ENCODE results near the gene FIGNL1.

FIGNL1 gene

DNA sequence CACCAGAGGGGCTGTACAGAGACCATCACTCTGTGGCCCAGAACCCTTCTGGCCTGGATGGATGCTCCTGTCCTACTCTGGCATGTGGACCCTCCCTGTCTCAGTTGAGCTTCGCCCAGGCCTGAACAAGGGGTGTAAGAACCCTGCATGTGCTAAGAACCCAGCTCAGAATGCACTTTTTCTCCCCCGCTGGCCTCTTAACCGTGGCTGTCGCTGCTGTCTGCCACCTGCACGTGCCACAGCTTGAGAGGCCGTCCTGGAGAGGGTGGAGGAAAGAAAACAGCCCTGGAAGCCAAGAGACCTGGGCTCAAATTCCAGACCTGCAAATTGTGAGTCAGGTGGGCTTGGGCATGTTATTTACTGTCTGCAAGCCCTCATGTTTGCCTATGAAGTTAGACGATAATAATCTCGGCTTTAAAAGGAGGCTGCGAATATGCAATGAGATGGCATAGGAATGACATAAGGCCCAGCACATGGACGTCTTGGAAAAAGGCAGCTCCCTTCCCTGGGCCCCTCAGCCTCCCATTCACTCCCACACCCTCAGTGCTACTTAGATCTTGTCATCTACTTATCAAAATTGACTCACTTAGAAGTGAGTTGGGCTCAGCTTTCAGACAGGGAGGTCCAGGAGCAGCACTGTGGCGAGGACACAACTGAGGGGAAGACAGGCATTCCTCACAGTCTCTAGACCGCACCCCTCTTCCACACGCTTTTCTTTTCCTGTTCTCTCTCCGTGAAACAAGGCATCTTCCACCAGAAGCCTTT is 31.4 kb downstream of the FIGNL1 start:
- no peak overlapping the region for H3K4me3 ChIP-seq (ENCODE audit: low read length)
- no peaks in the 10 kb centered on the region for H3K27me3 ChIP-seq (ENCODE audit: control insufficient read depth, insufficient read depth, low read length)
- no peaks in the 10 kb centered on the region for H3K4me1 ChIP-seq (ENCODE audit: control insufficient read depth, insufficient read depth, low read length)
- H3K36me3 ChIP-seq (ENCODE audit: control insufficient read depth, insufficient read depth, low read length): no peaks in the 10 kb centered on the region
- no peaks in the 10 kb centered on the region for H3K9me3 ChIP-seq (ENCODE audit: control insufficient read depth, low read length)
- no peak overlapping the region for H3K9ac ChIP-seq (ENCODE audit: low read length)

DNA sequence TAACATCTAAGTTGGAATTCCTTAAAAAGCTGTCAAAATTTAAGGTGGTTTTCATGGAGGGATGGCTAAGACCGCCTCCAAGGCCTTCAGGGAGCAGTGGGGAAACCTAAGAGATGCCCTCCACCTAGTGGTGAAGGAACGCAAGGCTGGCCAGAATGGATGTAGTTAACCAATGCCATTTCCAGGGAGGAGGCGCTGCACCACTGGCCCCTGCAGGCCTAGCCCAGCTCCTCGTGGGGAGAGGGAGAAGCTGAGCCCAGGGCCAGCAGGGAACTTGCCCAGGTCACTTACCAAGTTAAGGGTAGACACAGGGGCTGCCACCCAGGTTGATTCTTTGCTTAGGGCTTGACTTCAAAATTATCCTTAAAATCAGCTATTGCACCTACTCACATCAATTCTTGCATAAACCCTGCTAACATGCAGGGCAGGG is 32.0 kb downstream of the FIGNL1 start:
- H3K36me3 ChIP-seq (ENCODE audit: control insufficient read depth, insufficient read depth, low read length): no peaks in the 10 kb centered on the region
- H3K27me3 ChIP-seq (ENCODE audit: control insufficient read depth, insufficient read depth, low read length): no peaks in the 10 kb centered on the region
- no peaks in the 10 kb centered on the region for H3K9me3 ChIP-seq (ENCODE audit: control insufficient read depth, low read length)
- H3K4me3 ChIP-seq (ENCODE audit: low read length): no peak overlapping the region
- H3K4me1 ChIP-seq (ENCODE audit: control insufficient read depth, insufficient read depth, low read length): no peaks in the 10 kb centered on the region
- H3K9ac ChIP-seq (ENCODE audit: low read length): no peak overlapping the region

DNA sequence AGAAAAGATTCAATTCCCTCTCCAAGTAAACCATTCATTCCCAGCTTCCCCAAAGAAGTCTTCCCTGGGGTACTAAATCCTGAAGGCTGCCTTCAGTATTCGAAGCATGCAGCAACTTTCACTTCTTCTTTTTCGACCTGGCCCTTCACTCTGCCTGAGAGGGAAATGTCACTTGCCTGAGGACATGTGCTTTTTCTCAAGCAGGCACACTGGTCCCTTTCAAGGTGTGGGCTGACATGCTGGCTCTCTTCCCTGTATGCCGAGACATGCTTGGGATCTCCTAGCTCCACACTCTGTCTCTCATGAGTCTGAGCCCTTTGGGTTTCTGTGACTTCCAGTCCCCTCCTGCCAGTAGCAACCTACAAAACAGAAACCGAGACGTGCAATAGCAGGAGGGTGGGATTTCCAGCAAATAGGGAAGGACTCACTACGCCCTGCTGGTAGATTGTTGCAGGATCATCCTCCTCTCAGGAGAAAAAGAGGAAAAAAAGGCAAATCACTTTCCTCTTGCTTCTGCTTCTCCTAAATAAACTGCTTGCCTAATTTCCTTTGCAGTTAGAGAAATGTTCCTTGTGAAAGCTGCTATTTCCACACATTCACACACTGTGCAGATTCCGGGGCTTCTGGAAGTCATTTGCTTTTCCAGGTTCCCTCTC is 33.5 kb downstream of the FIGNL1 start:
- no peak overlapping the region for H3K4me3 ChIP-seq (ENCODE audit: low read length)
- H3K9me3 ChIP-seq (ENCODE audit: control insufficient read depth, low read length): no peaks in the 10 kb centered on the region
- no peaks in the 10 kb centered on the region for H3K36me3 ChIP-seq (ENCODE audit: control insufficient read depth, insufficient read depth, low read length)
- H3K4me1 ChIP-seq (ENCODE audit: control insufficient read depth, insufficient read depth, low read length): no peaks in the 10 kb centered on the region
- no peaks in the 10 kb centered on the region for H3K27me3 ChIP-seq (ENCODE audit: control insufficient read depth, insufficient read depth, low read length)
- H3K9ac ChIP-seq (ENCODE audit: low read length): no peak overlapping the region

DNA sequence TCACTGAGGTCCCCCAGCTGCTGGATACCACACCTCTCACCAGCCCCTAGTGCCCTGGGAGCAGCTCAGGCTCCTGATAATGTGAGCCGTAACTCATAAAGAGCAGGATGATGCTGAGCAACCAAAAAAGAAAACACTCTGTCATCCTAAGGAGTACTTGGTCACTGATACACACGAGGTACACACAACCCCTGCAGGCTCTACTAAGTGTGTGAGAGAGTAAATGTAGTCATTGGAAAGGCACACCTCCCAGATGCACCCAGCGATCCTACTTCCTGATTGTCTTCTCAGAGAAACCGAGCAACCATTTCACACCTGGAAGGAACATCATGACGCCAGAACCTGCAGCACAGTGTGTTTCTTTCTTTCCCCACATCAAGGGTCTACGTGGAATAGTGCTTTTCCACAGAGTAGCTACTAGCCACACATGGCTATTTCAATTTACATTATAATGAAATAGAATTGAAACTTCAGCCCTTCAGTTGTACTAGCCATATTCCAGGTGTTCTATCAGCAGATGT is 34.2 kb downstream of the FIGNL1 start:
- H3K9ac ChIP-seq (ENCODE audit: low read length): no peak overlapping the region
- H3K36me3 ChIP-seq (ENCODE audit: control insufficient read depth, insufficient read depth, low read length): no peaks in the 10 kb centered on the region
- H3K4me1 ChIP-seq (ENCODE audit: control insufficient read depth, insufficient read depth, low read length): no peaks in the 10 kb centered on the region
- H3K27me3 ChIP-seq (ENCODE audit: control insufficient read depth, insufficient read depth, low read length): no peaks in the 10 kb centered on the region
- no peaks in the 10 kb centered on the region for H3K9me3 ChIP-seq (ENCODE audit: control insufficient read depth, low read length)
- H3K4me3 ChIP-seq (ENCODE audit: low read length): no peak overlapping the region

DNA sequence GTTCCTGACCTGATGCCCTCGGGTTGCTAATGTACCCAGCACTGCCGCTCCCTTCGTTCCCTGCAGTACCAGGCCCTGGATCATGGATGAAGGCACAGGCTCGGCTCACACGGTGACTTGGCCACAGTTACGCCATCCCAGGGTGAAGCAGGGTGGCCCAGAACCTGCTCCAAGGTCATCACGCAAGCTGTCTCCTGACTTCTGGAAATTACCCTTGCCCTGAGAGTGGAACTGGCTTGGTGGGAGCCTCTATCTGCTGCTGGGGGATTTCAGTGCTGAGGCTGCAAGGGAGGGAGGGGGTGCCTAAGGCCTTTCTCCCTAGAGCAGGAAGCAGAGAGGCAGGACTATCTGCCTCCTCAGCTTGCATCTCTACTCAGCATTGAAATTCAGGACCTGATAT is 36.6 kb downstream of the FIGNL1 start:
- no peak overlapping the region for H3K9ac ChIP-seq (ENCODE audit: low read length)
- no peaks in the 10 kb centered on the region for H3K4me1 ChIP-seq (ENCODE audit: control insufficient read depth, insufficient read depth, low read length)
- no peak overlapping the region for H3K4me3 ChIP-seq (ENCODE audit: low read length)
- no peaks in the 10 kb centered on the region for H3K27me3 ChIP-seq (ENCODE audit: control insufficient read depth, insufficient read depth, low read length)
- H3K36me3 ChIP-seq (ENCODE audit: control insufficient read depth, insufficient read depth, low read length): no peaks in the 10 kb centered on the region
- no peaks in the 10 kb centered on the region for H3K9me3 ChIP-seq (ENCODE audit: control insufficient read depth, low read length)

DNA sequence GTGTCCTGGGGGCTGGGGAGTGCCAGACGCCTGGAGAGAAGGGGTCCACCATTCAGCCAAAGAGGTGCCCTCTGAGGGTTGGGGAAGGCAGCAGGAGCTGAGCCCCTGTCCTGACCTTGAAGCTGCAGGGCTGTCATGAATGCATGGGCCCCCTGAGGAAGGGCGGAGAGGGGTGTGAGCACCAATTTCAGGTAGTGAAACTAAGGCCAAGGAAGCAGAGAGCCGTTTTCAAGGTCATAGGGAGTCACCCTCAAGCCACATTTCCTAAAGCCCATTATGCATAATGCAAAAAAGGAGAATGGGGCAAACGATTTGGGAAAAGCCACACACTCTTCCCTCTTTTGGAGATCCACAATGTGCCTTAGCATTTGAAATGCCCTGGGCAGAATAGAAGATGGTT is 37.2 kb downstream of the FIGNL1 start:
- Histone ChIP-seq H3K9ac (ENCODE audit: low read length) (no peak overlapping the region), H3K9me3 (ENCODE audit: control insufficient read depth, low read length) (no peaks in the 10 kb centered on the region)

DNA sequence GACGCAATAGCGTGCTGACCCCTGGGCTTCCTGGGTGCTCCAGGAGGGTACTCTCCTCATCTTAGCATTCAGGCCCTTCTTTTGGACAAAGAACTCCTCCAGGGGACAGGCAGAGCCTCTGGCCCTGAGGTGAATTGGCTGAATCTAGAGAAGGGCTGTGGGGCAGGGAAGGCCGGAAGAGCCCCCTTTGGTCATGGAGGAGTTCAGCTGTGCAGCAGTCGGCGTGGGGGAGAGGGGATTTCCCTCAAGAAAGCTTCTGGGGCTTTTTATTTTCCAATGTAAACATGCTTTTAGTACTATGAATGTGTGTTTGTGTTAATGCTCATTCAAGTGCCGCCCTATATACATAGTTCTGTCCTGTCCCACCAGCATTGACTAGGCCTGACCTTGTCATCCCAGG is 38.8 kb downstream of the FIGNL1 start:
- H3K9me3 ChIP-seq (ENCODE audit: control insufficient read depth, low read length): no peaks in the 10 kb centered on the region
- H3K4me1 ChIP-seq (ENCODE audit: control insufficient read depth, insufficient read depth, low read length): no peaks in the 10 kb centered on the region
- H3K9ac ChIP-seq (ENCODE audit: low read length): no peak overlapping the region
- H3K27me3 ChIP-seq (ENCODE audit: control insufficient read depth, insufficient read depth, low read length): no peaks in the 10 kb centered on the region
- no peaks in the 10 kb centered on the region for H3K36me3 ChIP-seq (ENCODE audit: control insufficient read depth, insufficient read depth, low read length)
- no peak overlapping the region for H3K4me3 ChIP-seq (ENCODE audit: low read length)

More for the DNA sequence above, 37.2 kb downstream of the FIGNL1 start:
- Histone ChIP-seq H3K4me3 (ENCODE audit: low read length) (no peak overlapping the region), H3K4me1 (ENCODE audit: control insufficient read depth, insufficient read depth, low read length) (no peaks in the 10 kb centered on the region), H3K36me3 (ENCODE audit: control insufficient read depth, insufficient read depth, low read length) (no peaks in the 10 kb centered on the region), H3K27me3 (ENCODE audit: control insufficient read depth, insufficient read depth, low read length) (no peaks in the 10 kb centered on the region)

DNA sequence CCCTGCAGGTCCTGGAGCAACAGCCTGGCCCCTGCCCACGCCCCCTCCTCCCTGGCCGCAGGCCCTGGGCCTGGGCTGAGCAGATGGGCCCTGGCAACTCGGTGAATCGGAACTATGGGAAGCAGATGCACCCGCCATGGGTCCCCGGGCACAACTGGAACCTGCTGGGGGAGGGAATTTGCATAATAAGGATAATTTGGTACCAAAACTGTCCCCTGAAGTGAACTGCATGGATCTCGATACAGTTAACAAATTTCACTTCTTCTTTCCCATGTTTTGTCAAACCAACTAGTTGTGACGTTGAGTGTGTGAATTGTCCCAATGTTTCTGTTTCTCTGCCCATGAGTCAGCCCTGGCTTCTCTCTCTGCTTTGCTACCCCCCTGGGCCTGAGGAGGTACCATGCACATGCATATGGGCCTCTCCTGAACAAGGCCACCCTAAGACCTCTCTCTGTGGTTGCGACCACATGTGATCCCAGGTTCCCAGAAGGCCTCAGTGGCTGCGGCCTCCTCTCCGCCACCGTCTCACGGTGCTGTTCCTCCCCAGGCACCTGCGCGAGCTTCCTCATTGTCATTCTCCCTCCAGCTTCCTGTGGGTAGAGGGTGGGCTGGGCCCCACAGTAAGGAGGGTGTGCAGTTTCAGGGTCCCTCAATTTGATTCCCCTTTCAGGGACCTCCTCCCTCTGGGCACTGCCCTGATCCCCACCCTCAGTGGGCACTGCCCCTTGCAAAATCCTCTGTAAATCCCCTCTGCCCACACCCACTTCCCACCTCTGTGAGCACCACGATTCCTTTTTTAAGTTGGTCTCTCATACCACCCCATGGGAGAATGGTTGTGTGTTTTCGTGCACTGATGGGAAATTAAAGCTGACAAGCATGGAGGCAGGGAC is 40.0 kb downstream of the FIGNL1 start:
- Histone ChIP-seq H3K9ac (ENCODE audit: low read length) (no peak overlapping the region), H3K27me3 (ENCODE audit: control insufficient read depth, insufficient read depth, low read length) (no peaks in the 10 kb centered on the region), H3K4me3 (ENCODE audit: low read length) (no peak overlapping the region), H3K9me3 (ENCODE audit: control insufficient read depth, low read length) (no peaks in the 10 kb centered on the region), H3K36me3 (ENCODE audit: control insufficient read depth, insufficient read depth, low read length) (no peaks in the 10 kb centered on the region), H3K4me1 (ENCODE audit: control insufficient read depth, insufficient read depth, low read length) (no peaks in the 10 kb centered on the region)

DNA sequence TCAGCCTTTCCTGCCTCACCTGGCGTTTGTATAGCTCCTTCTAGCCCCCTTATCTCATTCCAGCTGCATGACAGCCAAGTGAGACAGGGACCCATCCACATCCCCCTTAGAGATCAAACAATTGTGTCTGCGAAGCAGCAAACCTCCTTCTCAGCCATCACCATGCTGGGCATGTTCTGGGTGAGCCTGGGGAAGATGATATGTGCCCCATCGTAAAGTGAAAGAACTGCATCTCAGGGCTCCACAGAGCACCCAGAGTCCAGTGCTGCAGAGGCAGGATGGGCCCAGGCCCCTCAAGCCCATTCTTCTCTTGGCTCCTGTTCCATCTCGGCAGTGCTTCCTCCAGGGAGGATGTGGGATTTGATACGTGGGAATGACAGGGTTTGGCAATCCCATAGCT is 43.2 kb downstream of the FIGNL1 start:
- Histone ChIP-seq H3K9me3 (ENCODE audit: control insufficient read depth, low read length) (no peaks in the 10 kb centered on the region), H3K4me1 (ENCODE audit: control insufficient read depth, insufficient read depth, low read length) (no peaks in the 10 kb centered on the region), H3K27me3 (ENCODE audit: control insufficient read depth, insufficient read depth, low read length) (peaks cover 3% of the 10 kb centered on the region), H3K4me3 (ENCODE audit: low read length) (no peak overlapping the region), H3K9ac (ENCODE audit: low read length) (no peak overlapping the region), H3K36me3 (ENCODE audit: control insufficient read depth, insufficient read depth, low read length) (no peaks in the 10 kb centered on the region)

DNA sequence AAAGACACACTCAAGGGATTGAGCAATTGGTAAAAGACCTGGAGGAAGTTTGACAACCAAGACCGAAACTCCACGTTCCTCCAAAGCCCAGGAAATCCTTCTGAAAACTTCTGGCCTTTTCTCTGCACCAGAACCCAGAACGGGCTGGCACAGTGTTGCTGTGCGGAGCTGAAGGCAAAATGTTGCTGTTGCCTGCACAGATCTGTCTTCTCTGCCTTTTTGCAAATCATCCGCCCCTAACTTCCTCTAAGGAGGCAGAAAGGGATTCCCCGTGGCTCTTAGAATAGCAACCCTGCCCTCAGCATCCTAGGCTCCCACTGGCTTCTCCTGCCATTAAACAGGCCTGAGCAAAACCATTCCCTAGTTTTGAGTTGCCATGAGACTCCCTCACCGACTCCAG is 44.9 kb downstream of the FIGNL1 start:
- H3K36me3 ChIP-seq (ENCODE audit: control insufficient read depth, insufficient read depth, low read length): no peaks in the 10 kb centered on the region
- peaks cover 14% of the 10 kb centered on the region for H3K27me3 ChIP-seq (ENCODE audit: control insufficient read depth, insufficient read depth, low read length)

GRCh38 chr7:50404392-50404791 is 45.8 kb downstream of the FIGNL1 start:
- Histone ChIP-seq H3K9ac (ENCODE audit: low read length) (no peak overlapping the region), H3K4me3 (ENCODE audit: low read length) (no peak overlapping the region), H3K4me1 (ENCODE audit: control insufficient read depth, insufficient read depth, low read length) (no peaks in the 10 kb centered on the region), H3K27me3 (ENCODE audit: control insufficient read depth, insufficient read depth, low read length) (peaks cover 21% of the 10 kb centered on the region), H3K9me3 (ENCODE audit: control insufficient read depth, low read length) (no peaks in the 10 kb centered on the region), H3K36me3 (ENCODE audit: control insufficient read depth, insufficient read depth, low read length) (no peaks in the 10 kb centered on the region)

More for the DNA sequence above, 44.9 kb downstream of the FIGNL1 start:
- Histone ChIP-seq H3K9ac (ENCODE audit: low read length) (no peak overlapping the region), H3K9me3 (ENCODE audit: control insufficient read depth, low read length) (no peaks in the 10 kb centered on the region), H3K4me3 (ENCODE audit: low read length) (no peak overlapping the region), H3K4me1 (ENCODE audit: control insufficient read depth, insufficient read depth, low read length) (no peaks in the 10 kb centered on the region)

DNA sequence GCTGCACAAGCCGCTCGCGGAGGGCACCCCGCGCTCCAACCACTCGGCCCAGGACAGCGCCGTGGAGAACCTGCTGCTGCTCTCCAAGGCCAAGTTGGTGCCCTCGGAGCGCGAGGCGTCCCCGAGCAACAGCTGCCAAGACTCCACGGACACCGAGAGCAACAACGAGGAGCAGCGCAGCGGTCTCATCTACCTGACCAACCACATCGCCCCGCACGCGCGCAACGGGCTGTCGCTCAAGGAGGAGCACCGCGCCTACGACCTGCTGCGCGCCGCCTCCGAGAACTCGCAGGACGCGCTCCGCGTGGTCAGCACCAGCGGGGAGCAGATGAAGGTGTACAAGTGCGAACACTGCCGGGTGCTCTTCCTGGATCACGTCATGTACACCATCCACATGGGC is 50.0 kb downstream of the FIGNL1 start:
- no peak overlapping the region for H3K9ac ChIP-seq (ENCODE audit: low read length)
- no peaks in the 10 kb centered on the region for H3K4me1 ChIP-seq (ENCODE audit: control insufficient read depth, insufficient read depth, low read length)
- peaks cover 26% of the 10 kb centered on the region for H3K27me3 ChIP-seq (ENCODE audit: control insufficient read depth, insufficient read depth, low read length)
- H3K36me3 ChIP-seq (ENCODE audit: control insufficient read depth, insufficient read depth, low read length): no peaks in the 10 kb centered on the region
- H3K4me3 ChIP-seq (ENCODE audit: low read length): no peak overlapping the region
- no peaks in the 10 kb centered on the region for H3K9me3 ChIP-seq (ENCODE audit: control insufficient read depth, low read length)
